ENCODE data around the gene PIAS1.
"Not testable (repeated sequence)": the region's sequence is repeated elsewhere in the genome, so short reads cannot be mapped to it uniquely, and the experiment has no call there.

Gene PIAS1

DNA sequence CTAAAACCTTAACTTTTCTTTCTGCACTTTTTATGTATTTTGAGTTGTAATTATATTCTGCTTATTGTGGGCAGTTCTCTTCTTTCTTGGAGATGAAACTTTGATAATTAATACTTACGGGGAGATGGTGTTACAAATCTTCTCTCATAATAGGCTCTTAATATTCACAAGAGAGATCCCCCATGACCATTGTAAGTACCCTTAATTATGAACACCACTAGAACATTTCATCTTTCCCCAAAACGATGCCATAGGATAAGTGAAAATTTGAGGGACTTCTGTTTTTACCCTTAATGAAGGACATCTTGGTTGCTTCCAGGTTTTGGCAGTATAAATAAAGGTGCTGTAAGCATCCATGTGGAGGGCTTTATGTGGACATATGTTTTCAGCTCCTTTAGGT lies 60.7 kb downstream of the PIAS1 start:
- DNase-seq (ENCODE audit: low spot score): no peak

DNA sequence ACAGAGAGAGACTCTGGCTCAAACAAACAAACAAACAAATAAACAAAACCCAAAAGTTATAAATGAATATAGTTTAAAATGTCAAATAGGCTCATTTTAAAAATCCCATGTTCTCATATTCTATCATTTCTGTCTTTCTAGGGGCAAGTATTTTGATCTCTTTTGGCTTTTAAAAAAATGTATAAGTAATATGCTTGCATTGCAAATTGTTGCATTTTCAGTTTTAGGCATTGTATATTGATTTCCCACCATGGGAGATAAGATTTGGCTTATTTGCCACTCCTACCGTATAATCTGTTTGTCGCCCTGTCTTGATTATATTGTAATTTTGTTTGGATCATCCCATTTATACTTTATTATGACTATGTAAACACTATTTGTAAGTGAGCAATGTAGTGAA lies 70.6 kb downstream of the PIAS1 start:
- DNase-seq (ENCODE audit: low spot score): no peak

DNA sequence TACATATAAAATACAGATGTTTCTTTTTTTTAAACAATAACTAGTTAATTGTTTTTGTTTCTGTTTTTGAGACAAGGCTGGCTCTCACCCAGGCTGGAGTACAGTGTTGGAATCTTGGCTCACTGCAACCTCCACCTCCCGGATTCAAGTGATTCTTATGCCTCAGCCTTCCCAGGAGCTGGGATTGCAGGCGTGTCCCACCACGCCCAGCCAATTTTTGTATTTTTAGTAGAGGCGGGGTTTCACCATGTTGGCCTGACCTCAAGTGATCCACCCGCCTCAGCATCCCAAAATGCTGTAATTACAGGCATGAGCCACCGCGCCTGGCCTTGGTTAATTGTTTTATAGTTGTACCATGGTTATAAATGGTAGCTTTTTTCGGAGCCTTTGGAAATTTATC lies 72.3 kb downstream of the PIAS1 start:
- DNase-seq (ENCODE audit: low spot score): no peak

DNA sequence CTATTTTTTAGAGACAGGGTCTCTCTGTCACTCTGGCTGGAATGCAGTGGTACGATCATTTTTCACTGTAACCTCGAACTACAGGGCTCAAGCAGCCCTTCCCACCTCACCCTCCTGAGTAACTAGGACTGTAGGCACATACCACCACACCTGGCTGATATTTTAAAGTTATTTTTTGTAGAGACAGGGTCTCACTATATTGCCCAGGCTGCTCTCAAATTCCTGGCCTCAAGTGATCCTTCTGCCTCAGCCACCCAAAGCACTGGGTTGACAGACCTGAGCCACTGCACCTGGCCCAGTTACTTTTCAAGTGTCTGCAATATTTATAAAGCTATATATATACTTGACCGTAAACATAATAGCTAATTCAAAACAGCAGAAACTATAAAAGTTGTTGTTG lies 75.0 kb downstream of the PIAS1 start:
- DNase-seq (ENCODE audit: low spot score): no peak

DNA sequence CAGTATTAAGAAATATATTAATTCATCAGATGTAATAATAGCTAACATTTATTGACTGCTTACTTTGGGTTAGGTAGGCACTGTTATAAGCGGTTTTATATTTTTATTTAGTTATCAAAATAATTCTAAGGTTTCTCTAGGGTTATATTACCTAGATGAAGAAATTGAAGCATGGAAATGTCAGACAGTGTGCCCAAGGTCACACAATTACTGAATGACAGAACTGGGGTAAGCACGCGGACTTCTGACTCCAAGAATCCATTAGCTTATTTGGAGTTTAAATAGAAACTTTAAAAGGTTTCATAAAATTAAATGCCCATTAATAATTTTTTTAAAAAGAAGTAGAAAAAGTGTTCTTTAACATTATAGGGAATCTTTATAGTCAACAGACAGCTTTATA lies 76.7 kb downstream of the PIAS1 start:
- no peak for DNase-seq (ENCODE audit: low spot score)

DNA sequence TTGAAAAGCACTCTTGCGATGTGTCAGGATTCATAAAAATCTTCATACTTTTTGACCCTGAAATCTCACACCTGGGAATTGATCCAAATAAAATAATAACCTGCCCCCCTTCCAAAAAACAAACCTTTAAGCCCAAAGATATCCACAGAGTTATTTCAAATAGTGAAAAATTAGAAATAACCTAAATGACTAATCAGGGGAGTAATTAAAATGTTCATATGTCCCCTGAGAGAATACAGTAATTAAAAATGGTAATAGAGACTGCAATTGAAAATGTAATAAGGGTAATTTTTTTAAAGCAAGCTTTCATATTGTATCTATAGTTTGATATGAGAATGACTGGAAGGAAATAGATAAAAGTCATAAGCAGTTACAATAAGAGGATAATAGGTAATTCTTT lies 83.0 kb downstream of the PIAS1 start:
- DNase-seq (ENCODE audit: low spot score): no peak

DNA sequence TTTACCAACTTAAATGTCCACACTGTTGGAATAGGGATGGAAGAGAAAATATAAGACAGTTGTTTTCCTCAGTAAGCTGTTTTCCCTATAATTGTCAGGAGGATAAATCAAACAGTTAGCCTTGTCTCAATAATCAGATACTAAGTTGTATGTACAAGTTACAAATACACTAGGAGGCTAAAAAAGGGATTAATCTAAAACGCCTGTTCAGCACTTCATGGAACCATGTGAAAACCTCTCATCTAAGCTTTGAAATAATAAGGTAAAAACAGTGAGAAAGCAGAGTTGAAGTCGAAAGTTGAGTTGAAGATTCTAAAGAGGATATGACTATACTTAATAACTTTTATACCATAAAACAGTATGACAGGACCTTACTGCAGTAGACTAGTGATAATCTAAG lies 89.0 kb downstream of the PIAS1 start:
- DNase-seq (ENCODE audit: low spot score): no peak

DNA sequence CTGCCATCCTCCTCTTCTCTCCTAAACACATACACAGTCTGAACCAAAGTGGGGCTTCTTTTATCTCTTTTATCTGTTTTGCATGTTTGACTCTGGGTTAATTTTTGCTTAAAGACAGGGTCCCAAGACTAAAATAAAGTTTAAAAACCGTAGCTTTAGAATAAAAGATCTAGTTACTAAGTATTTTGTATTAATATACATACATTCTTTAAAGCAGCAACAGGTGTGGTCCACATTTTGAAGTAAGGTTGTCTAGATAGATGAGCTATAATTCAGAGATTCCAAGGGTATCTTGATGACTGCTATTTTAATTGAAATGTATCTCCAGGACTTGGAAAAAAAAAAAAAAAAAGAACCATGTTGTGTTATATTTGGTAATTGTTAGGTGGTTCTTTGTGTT lies 89.7 kb downstream of the PIAS1 start:
- DNase-seq (ENCODE audit: low spot score): no peak

DNA sequence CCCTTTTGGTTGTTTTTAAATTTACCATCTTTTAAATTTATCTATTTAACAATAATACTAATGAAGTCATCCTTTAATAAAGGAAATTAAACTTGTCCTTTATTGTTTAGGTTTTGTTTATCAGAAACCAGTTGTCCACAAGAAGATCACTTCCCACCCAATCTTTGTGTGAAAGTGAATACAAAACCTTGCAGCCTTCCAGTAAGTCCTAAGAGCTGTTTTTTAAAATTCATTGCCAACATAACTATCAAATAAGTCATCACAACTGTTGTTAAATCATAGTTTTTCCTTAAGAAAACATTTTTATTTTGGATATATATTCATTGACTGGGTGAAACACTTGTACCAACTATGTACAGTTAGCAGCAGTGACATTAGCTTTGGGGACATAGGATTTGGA lies 91.6 kb downstream of the PIAS1 start:
- no peak for DNase-seq (ENCODE audit: low spot score)

DNA sequence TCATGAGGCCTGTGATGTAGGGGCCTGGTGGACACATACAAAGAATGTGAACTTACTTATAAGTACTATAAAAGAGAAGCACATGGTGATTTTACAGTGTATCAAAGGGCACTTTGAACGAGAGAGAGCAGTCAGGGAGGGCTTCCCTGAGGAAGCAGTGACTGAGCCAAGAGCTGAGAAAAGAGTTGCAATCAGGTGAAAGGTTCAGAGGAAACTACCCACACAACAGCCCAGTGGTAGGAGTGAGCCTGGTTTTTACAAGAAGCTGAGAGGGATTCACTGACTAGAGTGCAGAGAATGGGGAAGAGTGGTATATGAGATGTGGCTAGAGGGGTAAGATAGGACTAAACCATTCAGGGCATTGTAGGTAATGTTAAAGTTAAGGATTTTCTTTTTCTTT lies 93.9 kb downstream of the PIAS1 start:
- no peak for DNase-seq (ENCODE audit: low spot score)

DNA sequence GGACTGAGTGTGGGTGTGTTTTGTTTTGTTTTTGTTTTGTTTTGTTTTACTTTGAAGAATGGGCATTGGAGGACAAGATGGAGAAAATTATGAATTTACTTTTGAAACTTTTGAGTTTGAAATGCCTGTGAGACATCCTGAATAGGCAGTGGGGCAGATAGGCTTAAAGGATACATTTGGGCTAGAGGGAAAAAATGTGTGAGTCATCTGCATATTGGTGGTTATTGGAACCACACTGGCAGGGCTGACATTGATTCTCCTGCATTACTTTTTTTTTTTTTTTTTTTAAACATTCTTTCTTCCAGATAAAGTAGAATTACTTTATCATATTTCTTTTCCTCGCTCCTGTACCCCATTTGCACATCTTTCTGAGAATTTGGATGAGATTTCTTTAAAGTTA lies 94.9 kb downstream of the PIAS1 start:
- DNase-seq (ENCODE audit: low spot score): peak; percentile 60

DNA sequence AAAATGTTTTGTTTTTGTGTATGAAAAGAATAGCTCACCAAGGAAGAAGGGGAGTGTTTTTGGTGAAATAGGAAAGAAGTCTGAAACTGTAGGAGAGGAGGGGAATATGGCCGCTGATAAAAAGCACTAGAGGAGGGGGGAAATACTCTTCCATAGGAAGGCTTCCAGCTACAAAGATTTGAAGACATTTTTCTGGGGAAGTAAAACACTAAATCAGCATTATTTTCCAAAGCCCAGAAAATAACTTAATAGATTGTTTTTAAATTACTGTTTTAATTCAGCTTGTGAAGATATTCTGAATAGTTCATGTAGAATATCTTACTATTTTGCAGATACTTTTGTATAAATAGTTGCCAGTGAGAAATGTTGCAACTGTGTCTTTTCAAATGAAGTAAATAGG lies 96.1 kb downstream of the PIAS1 start:
- DNase-seq (ENCODE audit: low spot score): no peak

DNA sequence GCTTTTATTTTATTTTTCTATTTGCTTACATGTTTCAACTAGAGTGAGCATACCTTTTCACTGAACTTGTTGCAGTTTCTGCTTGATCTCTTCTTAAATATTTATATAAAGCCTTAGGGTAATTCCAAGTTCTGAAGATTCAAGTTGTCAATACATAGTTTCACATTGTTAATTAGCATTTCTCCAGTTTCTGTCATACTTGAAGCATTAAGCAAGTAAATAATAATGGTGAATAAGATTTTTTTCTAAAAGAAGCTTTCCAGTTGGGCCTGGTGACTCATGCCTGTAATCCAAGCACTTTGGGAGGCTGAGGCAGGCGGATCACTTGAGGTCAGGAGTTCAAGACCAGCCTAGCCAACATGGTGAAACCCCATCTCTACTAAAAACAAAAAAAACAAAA lies 97.2 kb downstream of the PIAS1 start:
- DNase-seq (ENCODE audit: low spot score): no peak

DNA sequence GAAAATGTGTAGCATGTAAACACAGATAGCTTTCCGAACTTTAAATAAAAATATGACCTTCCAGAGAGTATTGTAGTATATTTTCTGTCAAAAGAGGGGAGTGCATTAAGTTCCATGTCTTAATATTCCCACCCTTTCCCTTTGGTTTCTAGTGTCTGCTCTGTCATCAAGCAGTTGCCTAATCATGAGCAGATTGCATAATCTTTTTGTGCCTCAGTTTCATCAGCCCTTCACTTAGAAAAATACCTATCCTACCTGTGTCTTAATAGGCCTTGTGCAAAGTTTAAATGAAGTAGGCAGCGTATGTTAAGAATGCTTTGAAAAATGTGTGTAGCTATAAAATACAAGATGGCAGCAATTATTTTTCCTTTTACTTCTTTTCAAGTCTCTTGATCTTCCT lies 98.2 kb downstream of the PIAS1 start:
- no peak for DNase-seq (ENCODE audit: low spot score)

DNA sequence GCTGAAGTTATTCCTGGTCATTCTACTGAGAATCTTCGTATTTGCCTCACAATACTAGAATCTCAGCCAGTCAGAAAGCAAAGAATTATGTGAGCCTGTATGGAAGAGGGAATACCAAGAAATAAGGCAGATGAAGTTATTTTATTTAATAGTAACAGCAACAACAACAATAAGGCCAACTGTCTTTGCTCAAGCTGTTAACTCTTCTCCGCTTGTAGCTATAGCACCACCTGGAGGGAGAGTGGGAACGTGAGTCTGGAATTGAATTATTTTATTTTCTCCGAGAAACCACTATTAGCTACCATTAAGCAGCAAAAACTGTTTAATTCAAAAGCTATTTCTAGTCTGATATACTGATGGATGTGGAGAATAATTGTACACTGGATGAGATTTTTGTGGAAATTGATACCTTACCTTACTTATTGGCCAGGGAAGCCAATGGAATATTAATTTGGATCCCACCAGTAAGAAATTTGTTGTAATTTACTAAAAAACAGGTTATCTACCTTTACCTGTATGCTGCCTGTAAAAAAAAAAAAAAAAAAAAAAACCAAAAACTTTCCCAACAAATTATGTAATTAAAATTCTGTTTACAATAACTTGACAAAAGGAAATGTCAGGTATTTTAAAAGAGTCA lies 100.9 kb downstream of the PIAS1 start:
- DNase-seq (ENCODE audit: low spot score): peak; percentile 63

DNA sequence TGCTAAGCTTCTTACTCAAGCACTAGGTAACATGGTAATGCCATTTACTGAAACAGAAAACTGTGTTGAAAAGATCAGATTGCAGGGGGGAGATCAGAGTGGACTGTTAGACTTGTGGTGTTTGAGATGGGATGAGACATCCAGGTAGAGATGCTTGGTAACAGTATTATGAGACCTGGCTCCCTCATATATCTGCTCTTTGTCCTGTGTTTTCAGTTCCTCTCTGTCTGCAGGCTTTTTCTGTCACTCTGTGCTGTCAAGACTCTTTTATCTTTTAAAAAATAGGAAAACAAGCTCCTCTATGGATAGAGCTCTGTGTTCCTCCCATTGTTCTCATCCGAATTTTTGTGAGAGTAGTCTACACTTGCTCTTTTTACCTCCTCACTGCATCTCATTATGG lies 103.0 kb downstream of the PIAS1 start:
- no peak for DNase-seq (ENCODE audit: low spot score)

DNA sequence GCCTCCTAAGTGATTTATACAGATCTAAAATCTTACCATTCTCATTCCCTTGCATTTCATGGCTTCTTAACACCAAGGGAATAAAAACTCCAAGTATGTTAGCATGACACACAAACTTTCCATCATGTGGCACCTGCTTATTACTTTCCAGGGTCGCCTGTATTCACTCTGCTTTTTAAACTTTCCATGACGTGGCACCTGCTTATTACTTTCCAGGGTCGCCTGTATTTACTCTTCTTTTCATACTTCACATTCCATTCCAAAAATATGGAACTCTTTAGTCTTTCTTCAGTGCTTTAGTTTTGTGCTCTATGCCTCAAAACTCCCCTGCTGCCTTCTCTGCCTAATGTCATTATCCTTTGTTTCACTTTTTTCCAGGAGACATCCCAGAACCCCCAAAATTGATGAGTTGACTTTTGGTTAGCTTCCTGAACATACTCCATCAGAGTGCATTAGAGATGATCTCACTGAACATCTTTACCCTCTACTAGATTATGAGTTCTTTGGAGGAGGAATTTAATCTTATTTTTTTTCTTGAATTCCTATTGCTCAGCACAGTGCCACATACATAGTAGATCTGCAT lies 104.0 kb downstream of the PIAS1 start:
- DNase-seq (ENCODE audit: low spot score): no peak

DNA sequence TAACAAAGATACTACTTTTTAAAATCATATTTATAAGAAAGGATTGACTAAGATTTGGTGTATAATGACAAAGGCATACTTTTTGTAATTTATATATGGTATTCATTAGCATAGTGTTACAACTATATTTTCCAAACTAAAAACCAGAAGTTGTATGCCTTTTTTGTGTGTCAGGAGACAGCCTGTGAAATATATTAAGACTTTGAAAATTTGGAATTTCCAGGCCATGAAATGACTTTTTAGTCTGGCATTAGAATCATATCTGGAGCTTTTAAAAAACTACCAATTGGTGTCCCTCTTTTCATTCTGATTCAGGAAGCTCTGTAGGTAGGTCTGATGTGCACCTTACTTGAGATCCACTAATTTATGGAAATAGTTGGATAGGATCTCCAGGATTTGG lies 109.1 kb downstream of the PIAS1 start:
- DNase-seq (ENCODE audit: low spot score): no peak

DNA sequence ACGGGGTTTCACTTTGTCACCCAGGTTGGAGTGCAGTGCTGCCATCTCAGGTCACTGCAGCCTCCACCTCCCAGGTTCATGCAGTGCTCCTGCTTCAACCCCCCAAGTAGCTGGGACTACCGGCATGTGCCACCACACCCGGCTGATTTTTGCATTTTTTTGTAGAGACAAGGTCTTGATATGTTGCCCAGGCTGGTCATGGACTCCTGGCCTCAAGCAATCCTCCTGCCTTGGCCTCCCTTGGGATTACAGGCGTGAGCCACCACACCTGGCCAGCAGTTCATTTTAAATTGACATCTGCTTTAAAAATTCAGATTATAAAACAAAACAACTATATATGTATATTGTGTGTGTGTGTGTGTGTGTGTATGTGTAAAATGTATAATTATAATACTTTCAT lies 112.7 kb downstream of the PIAS1 start:
- no peak for DNase-seq (ENCODE audit: low spot score)

DNA sequence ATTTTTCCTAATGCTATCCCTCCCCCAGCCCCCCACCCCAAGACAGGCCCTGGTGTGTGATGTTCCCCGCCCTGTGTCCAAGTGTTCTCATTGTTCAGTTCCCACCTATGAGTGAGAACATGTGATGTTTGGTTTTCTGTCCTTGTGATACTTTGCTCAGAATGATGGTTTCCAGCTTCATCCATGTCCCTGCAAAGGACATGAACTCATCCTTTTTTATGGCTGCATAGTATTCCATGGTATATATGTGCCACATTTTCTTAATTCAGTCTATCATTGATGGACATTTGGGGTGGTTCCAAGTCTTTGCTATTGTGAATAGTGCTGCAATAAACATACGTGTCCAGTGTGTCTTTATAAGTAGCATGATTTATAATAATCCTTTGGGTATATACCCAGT lies 117.9 kb downstream of the PIAS1 start:
- not testable (repeated sequence) for DNase-seq (ENCODE audit: low spot score)

DNA sequence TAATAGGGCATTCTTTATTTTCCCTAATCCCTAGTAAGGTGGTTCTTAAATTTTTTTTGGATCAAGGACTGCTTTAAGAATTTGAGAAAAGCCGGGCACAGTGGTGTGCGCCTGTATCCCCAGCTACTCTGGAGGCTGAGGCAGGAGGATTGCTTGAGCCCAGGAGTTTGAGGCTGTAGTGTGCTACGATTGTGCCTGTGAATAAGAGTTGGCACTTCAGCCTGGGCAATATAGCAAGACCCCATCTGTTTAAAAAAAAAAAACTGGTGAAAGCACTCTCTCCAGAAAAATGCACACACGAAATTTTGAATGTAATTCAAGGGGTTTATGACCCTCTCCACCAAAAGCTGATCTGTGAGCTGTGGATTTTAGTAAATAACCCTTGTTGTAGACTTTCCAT lies 119.0 kb downstream of the PIAS1 start:
- DNase-seq (ENCODE audit: low spot score): no peak

DNA sequence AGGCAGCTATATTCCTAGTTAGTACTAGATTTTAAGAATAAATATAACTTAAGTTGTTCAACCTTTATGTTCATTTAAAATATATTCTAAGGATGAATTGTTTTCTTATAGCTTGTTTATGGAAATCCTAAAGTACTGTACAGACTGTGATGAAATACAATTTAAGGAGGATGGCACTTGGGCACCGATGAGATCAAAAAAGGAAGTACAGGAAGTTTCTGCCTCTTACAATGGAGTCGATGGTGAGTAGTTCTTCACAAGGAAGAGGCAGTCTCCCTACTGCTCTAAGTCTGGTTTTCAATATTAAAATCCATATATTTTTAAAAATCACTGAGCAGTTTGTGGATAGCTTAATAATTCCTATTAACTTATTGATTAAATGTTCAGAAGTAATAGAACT lies 121.4 kb downstream of the PIAS1 start:
- DNase-seq (ENCODE audit: low spot score): no peak

DNA sequence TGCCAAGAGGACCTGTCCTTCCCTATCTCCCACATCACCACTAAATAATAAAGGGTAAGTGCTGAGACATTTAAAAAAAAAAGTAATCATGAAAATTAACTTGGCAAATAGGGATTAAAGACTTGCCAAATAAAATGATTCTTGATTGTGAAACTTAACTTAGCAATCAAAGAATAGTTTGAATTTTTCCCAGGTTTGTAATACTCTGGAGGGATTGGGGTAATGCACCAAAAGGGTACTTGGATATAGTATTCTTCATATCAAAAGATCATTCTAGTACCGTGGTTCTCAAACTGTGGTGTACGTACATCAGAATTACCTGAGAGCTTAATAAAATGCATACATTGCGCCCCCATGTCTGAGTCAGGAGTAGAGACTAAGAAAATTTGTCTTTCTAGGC lies 122.5 kb downstream of the PIAS1 start:
- DNase-seq (ENCODE audit: low spot score): peak; percentile 45

DNA sequence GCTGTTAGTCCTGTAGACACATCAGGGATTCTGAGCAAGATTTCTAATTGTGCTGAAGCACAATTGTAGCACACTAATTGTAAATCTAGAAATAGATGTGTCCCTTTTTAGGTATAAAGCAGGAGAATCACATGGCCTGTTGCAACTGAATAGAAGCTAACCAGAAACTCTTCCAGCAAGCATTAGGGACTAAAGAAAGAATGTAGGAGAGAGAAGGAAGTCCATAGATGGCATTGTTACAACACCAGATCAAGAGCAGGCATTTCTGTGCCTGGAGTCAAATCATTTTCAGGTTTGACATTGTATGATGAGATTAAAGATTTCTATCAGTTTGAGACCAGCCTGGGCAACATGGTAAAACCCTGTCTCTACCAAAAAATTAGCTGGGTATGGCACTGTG lies 123.6 kb downstream of the PIAS1 start:
- DNase-seq (ENCODE audit: low spot score): peak; percentile 70

Data from AG20443 (cell line).